ENCODE results near the gene PILRA.
"Not testable (repeated sequence)": the region's sequence is repeated elsewhere in the genome, so short reads cannot be mapped to it uniquely, and the experiment has no call there.

The PILRA gene

GRCh38 chr7:100435401-100436304 is 62.4 kb downstream of the PILRA start:
- DNase-seq, result peak; percentile 73

- no peak for DNase-seq
Observed at GRCh38 chr7:100437150-100438100, 64.1 kb downstream of the PILRA start.

GRCh38 chr7:100438172-100438571 is 64.9 kb downstream of the PILRA start:
- DNase-seq, result no peak

GRCh38 chr7:100438731-100439130 is 65.4 kb downstream of the PILRA start:
- DNase-seq, result not testable (repeated sequence)

GRCh38 chr7:100439244-100439643 is 66.0 kb downstream of the PILRA start:
- DNase-seq, result not testable (repeated sequence)

GRCh38 chr7:100441641-100442535 is 68.6 kb downstream of the PILRA start:
- no peak for DNase-seq

GRCh38 chr7:100443096-100443840 is 70.0 kb downstream of the PILRA start:
- no peak for DNase-seq

- peak; percentile 51 for DNase-seq
Observed at GRCh38 chr7:100444311-100445278, 71.3 kb downstream of the PILRA start.

- DNase-seq, result no peak
Observed at GRCh38 chr7:100446040-100446439, 72.8 kb downstream of the PILRA start.

GRCh38 chr7:100447363-100447762 is 74.1 kb downstream of the PILRA start:
- DNase-seq, result not testable (repeated sequence)

GRCh38 chr7:100449190-100449795 is 76.0 kb downstream of the PILRA start:
- no peak for DNase-seq

Measured in RPMI8226 (cell line).